HUES6 (cell line): ENCODE results near the gene ADIG.

Source experiments
- H3K27ac ChIP-seq: 2 replicates; pipeline ENCODE4 v1.7.0; 2013; ENCODE audit warnings: low read depth, mild to moderate bottlenecking, low read length, inconsistent platforms
- H3K27me3 ChIP-seq: 2 replicates; pipeline ENCODE4 v1.6.1; 2013; ENCODE audit warnings: low read length; ENCODE audit not compliant: control insufficient read depth, insufficient read depth
- H3K36me3 ChIP-seq: 2 replicates; pipeline ENCODE4 v1.6.1; 2013; ENCODE audit warnings: low read length; ENCODE audit not compliant: control insufficient read depth, insufficient read depth
- H3K4me1 ChIP-seq: 2 replicates; pipeline ENCODE4 v1.6.1; 2013; ENCODE audit warnings: low read length; ENCODE audit not compliant: control insufficient read depth, insufficient read depth
- H3K4me3 ChIP-seq: 2 replicates; pipeline ENCODE4 v1.5.1; 2013; ENCODE audit warnings: low read depth, low read length
- H3K9ac ChIP-seq: one replicate; pipeline ENCODE4 v1.6.1; 2013; ENCODE audit warnings: mild to moderate bottlenecking, low read length
- H3K9me3 ChIP-seq: 2 replicates; pipeline ENCODE4 v1.6.1; 2013; ENCODE audit warnings: low read depth, low read length; ENCODE audit not compliant: control insufficient read depth, insufficient read depth

ADIG gene

DNA sequence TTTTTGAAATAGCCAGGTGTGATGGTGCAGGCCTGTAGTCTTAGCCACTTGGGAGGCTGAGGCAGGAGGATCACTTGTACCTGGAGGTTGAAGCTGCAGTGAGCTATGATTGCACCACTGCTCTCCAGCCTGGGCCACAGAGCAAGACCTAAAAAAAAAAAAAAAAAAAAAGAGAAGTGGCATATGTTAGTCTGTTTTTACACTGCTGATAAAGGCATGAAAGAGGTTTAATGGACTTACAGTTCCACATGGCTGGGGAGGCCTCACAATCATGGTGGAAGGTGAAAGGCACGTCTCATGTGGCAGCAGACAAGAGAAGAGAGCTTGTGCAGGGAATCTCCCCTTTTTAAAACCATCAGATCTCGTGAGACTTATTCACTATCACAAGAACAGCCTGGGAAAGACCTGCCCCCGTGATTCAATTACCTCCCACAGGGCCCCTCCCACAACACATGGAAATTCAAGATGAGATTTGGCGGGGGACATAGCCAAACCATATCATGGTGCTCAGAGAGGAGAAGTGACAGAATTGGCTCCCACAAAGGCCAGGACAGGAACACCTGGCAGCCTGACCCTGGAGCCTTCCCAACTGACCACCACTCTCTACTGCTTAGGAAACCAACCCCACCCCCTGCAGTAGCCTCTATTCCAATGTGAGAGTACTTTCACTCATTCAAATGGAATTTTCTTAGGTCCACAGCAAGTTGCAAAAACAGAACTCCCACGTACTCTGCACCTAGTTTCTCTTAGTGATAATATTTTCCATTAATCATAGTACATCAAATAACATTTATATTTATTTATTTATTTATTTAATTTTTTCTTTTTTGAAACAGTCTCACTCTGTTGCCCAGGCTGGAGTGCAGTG is 50.4 kb downstream of the ADIG start:
- H3K9ac ChIP-seq: no peak overlapping the region
- H3K27ac ChIP-seq: no peak overlapping the region
- H3K4me1 ChIP-seq: peaks cover 15% of the 10 kb centered on the region
- H3K27me3 ChIP-seq: no peaks in the 10 kb centered on the region
- peaks cover 54% of the 10 kb centered on the region; the same call in 1 of the 2 replicates for H3K36me3 ChIP-seq
- no peak overlapping the region for H3K4me3 ChIP-seq
- H3K9me3 ChIP-seq: no peaks in the 10 kb centered on the region

DNA sequence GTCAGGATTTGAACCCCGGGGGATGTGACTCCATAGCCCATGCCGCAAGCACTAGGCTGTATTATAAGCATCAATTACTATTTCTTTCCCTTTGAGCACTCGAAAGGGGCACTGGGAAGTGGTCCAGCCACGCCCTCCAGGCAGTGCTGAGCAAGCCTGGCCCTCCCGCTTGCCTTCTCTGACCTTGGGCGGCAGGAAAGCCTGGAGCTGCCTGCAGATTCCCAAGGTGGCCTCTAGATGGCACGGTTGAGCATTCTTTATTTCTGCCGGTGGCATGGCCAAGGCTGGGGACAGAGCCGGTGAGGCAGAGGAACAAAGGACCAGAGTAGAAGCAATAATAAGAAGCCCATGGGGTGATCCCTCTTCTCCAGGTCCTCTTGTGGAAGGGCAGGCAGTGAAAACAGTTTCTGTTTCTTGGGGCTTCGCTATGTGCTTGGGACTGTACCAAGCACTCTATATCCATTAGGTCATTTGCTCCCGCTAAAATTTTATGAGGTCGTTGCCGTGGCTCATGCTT is 52.6 kb downstream of the ADIG start:
- peaks cover 12% of the 10 kb centered on the region for H3K4me1 ChIP-seq
- no peaks in the 10 kb centered on the region for H3K27me3 ChIP-seq
- H3K9me3 ChIP-seq: no peaks in the 10 kb centered on the region
- no peak overlapping the region for H3K4me3 ChIP-seq
- no peak overlapping the region for H3K27ac ChIP-seq
- no peak overlapping the region for H3K9ac ChIP-seq
- peaks cover 46% of the 10 kb centered on the region; the same call in 1 of the 2 replicates for H3K36me3 ChIP-seq

DNA sequence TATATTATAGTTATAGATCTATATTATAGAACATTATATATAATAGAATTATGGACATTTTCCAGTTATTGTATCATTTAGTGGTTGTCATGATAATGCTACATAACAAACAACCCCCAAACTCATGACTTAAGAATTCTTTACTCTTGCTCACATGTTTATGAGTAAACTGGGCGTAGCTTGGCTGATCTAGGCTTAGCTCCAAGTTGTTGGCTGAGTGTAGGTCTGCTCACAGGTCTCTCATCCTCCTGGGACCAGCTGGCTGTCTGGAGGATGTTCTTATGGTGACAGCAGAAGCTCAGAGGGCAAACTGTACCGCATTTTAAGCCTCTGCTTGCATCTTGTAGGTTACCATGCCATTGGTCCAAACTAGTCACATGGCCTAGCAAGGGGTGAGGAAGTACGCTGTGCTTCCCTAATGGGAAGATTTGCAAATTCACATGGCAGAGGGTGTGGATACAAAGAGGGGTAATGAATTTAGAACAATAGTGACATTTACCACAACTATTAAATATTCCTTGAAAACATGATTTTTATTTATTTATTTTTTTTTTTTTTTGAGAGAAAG is 54.8 kb downstream of the ADIG start:
- Histone ChIP-seq H3K27me3 (no peaks in the 10 kb centered on the region), H3K9me3 (no peaks in the 10 kb centered on the region), H3K4me1 (0 out of 2 replicates have a peak, but pooled peaks cover 3% of the 10 kb centered on the region), H3K36me3 (peaks cover 51% of the 10 kb centered on the region; the same call in 1 of the 2 replicates), H3K27ac (no peak overlapping the region), H3K9ac (no peak overlapping the region), H3K4me3 (no peak overlapping the region)
